ENCODE measurements around the gene MTCL1.

The MTCL1 gene

GRCh38 chr18:8713691-8714090 is 8.3 kb downstream of the MTCL1 start:
- no peak for DNase-seq (ENCODE audit: low spot score)

GRCh38 chr18:8715599-8715998 is 10.2 kb downstream of the MTCL1 start:
- no peak for DNase-seq (ENCODE audit: low spot score)

- DNase-seq (ENCODE audit: low spot score): no peak
These were observed 11.8 kb downstream of the MTCL1 start for GRCh38 chr18:8717011-8717770.

- DNase-seq (ENCODE audit: low spot score): no peak
These were observed 13.1 kb downstream of the MTCL1 start for GRCh38 chr18:8718401-8718913.

GRCh38 chr18:8719192-8719591 is 13.8 kb downstream of the MTCL1 start:
- DNase-seq (ENCODE audit: low spot score): no peak

DNA sequence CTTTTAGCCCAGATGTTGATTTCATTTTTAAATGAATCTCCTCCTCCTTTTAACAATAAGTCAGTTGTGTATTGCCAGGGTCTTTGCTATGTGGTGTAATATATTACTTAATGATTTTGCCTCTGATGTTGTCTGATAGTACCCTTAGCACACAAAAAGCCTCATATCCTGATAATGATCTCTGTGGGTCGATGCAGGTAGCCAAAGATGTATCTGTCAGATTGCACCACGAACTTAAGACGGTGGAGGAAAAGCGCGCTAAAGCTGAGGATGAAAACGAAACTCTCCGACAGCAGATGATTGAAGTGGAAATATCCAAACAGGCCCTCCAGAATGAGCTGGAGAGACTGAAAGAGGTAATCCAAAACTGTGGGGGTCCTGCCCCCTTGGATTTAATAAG is 14.8 kb downstream of the MTCL1 start:
- DNase-seq (ENCODE audit: low spot score): no peak

DNA sequence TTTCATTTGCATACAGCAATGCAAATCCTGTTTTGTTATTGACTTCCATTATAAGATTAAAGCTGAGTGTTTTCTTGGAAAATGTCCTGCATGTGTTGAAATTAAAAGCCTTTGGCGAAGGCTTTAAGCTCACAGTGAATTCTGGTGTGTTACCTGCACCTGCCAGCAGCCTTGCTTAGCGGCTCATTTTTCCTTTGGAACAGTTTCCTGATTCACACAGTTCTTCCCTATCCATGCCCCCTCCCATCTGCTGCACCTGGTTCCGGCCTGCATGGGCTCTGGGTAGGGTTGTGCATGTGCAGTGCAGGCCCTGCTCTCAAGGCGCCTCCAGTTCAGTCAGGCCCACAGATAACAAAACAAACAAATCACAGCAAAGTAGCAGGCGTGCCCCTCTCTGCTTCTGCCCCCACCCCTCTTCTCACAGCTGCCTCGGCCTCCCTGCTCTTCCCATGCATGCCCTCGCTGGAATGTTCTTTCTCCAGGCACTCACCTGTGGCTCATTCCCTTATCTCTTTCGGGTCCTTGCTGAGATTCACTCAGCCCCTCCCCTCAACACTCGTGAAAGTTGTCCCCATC is 15.8 kb downstream of the MTCL1 start:
- DNase-seq (ENCODE audit: low spot score): no peak

DNA sequence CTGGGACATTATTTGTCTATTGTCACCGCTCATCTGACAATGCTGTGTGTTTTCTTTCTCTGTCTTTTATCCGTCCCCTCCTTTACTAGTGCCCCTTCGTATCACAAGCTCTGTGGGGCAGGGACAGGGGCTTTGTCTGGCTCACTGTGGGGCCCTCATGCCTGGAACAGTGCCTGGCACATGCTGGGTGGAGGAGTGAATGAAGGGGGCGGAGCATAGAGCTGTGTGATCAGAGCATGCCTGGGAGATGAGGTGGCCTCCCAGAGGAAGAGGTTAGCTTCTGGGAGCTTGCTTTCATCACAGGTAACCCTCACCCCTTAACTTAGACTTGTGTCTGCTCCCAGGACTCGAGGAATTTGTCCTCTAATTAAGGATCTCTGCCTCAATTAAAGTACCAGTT is 16.4 kb downstream of the MTCL1 start:
- DNase-seq (ENCODE audit: low spot score): no peak

GRCh38 chr18:8722946-8723820 is 17.8 kb downstream of the MTCL1 start:
- no peak for DNase-seq (ENCODE audit: low spot score)

DNA sequence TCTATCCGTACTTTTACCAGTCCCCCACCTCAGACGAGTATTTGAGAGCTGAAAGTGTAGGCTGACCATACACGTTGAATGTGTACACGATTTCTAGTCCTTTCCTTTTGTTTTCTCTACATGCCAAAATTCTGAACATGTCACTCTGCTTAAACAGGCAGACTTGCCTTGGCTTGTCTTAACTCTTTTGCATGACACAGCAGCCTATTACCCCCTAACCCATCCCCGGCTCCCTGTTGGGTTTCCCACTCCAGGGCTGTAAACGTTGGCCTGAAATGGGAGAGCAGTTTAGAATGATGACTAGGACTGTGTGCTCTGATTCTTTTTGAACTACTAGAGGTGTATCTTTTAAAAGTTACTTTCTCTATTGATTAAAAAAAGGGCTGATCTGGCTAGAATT is 19.1 kb downstream of the MTCL1 start:
- DNase-seq (ENCODE audit: low spot score): no peak

DNA sequence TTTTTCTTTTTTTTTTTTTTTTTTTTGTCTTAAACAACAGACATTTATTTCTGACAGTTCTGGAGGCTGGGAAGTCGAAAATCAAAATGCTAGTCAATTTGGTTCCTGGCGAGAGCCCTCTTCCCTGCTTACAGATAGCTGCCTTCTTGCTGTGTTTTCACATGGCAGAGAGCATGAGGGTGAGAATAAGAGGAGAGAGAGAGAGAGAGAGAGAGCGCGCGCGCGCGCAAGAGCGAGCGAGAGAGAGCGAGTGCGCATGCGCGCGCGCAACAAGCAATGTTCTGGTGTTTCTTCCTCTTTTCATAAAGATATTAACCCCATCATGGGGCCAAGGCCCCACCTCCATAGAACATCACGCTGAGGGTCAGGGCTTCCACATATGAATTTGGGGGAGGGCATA is 20.9 kb downstream of the MTCL1 start:
- DNase-seq (ENCODE audit: low spot score): no peak

- no peak for DNase-seq (ENCODE audit: low spot score)
These were observed 21.8 kb downstream of the MTCL1 start for GRCh38 chr18:8726963-8727705.

- DNase-seq (ENCODE audit: low spot score): no peak
These were observed 24.9 kb downstream of the MTCL1 start for GRCh38 chr18:8730080-8730827.

DNA sequence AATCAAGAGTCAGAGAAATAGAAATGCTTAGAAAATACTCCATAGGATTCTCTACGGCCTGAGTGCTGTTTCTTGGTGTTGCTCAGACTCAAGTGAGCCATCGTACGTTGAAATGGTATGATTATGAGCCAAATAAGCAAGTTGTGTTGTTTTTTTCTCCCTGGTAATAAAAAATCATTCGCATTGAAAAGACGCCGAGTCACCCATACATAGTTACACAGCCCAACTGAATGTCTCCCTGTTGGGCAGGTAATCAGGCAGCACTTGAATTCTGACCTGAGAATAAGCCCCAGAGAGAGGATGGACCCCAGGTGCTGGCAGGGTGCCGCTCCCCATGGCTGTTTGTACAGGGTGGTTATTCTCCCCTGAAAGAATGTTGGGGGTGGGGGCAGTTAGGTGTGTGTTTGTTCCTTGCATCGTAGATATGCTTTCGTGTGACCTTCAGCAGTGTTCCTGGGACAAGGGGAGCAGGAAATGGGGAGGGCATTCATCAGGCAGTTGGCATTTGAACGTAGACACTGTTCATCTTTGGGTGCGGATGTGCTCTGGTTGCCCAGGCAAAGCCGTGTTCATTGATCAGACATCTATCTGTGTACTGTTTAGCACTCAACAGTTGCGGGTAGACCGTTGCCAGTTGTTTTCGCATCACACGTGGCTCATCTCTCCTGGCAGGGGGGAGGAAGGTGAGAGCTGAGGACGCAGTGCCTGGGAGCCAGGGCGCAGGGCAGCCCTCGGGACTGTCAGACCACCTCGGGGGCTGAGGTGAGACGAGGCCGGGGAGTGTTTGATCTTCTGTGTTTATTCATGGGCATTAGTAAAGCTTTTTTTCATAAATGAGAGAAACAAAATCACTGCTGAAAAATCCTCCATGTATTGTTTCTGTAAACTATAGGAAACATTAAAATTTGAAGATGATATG is 27.3 kb downstream of the MTCL1 start:
- DNase-seq (ENCODE audit: low spot score): no peak

DNA sequence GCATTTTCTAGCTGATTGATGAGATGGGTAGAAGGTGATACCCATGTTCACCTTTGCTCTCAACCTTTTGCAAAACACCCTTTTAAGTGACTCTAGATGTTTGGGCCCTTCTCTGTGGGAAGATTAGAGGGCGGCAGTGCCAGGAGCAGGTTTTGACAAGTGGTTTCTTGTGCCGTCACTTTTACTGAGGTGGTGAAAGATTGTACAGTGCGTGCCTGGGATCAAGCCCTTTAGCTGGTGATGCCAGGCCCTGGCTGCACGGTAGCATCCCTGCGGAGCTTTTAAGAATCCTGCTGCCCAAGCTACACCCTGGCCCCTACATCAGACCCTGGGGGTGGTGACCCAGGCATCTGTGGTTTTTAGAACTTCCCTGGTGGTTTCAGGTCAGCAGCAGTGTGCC is 29.1 kb downstream of the MTCL1 start:
- no peak for DNase-seq (ENCODE audit: low spot score)

- no peak for DNase-seq (ENCODE audit: low spot score)
These were observed 29.9 kb downstream of the MTCL1 start for GRCh38 chr18:8735274-8735673.

DNA sequence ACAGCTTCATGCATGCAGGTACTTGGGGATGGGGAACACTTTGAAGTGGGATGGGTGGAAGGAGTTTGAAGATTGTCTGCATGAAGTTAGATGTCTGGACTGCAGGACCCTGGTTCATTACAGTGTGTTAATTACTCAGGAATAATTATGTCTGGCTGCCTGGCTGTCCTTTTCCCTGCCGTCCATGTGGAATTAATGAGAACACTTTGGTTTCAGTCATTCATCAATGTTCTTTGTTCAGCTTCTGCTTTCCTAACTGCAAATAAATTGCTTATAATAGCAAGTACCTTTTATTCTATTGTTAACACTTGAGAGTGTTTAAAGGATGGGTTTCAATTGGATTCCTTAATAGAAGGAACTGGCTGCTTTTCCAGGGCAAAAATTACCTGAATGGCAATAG is 35.8 kb downstream of the MTCL1 start:
- no peak for DNase-seq (ENCODE audit: low spot score)

DNA sequence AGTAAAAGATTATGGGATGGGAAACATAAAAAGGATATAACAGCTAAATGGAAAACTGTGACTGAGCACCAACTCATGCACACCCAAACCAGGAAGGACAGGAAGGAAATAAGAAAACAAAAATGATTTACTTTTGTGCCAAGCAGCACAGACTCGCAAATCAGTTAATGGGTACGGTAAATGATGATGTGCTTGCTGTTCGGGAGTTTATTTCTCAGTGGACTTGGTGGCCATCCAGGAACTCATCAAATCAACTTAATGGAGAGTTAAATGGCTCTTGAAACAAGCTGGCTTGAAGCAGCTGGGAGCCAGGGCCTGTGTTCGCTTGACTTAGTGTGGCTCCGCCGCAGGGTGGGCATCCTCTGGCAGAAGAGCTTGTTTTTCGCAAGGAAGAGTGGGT is 36.2 kb downstream of the MTCL1 start:
- DNase-seq (ENCODE audit: low spot score): no peak

DNA sequence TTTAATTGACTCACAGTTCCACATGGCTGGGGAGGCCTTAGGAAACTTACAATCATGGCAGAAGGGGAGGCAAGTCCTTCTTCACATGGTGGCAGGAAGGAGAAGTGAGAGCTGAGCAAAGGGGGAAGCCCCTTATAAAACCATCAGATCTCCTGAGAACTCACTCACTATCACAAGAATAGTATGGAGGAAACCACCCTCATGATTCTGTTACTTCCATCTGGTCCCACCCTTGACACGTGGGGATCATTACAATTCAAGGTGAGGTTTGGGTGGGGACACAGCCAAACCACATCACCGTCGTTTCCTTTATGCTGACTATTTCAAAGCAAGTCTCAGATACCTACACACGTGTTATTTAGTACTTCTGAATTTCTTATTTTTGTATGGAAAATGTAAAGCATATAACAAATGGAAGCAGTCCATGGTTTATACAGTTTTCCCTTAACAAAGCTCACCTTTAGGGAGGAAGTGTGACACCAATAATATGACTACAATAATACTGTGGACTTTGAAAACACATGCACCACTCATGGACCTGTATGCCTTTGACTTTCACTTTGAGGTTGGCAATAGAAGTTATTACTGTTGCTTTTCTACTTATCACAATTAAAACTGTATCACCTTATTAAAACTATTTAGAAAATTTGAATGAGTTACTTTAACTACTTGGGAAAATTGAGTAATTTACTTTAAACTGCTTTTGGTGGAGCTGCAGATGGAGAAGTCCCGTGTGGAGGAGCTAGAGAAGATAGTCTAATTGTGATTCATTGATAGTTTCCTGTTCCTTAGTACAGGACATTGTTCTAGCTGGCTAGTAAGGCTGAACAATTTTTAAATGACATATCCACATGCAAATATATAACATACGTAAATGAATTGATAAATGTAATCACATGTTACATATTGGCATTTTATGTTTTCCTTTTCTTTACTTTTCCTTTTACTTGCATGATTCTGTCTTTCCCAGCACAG is 37.3 kb downstream of the MTCL1 start:
- no peak for DNase-seq (ENCODE audit: low spot score)
